ENCODE data around the gene OR4F15.

DNA sequence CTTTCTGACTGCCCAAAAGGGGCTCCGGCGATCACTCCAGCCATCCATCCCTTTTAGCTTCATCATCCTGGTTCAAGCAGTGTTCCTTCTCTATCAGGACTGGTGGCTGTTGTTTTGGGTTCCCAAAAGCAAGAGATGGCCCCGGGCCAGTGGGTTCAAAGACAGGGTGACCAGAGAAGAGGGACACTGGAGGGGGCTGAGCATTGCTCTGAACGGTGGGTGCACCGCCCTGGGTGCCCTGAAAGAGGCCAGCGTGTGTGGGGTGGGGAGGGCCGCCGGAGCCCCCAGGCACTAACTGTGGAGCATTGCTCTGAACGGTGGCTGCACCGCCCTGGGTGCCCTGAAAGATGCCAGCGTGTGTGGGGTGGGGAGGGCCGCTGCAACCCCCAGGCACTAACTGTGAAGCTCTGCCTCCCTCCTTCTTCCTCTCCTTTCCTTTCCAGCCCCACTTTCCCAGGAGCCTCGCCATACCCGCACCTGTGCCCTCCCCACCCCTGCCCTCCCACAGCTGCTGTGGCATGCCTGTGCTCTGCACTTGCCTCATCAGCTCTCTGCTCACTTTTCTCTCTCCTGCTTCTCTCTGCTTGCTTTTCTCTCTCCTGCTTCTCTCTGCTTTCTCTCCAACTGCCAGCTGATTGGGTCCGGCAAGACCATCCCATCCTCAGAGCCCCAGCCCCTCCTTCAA is 46.1 kb upstream of the OR4F15 start:
- TF ChIP-seq RAD21 (IDR thresholded peaks at IDR 0.05; ENCODE audit: low read length) (no peak), NFE2L2 (IDR thresholded peaks at IDR 0.05; ENCODE audit: low read depth, low read length) (no peak), RCOR1 (IDR thresholded peaks at IDR 0.05; ENCODE audit: insufficient replicate concordance, low read length) (no peak), CEBPB (IDR thresholded peaks at IDR 0.05; ENCODE audit: low read depth, low read length) (no peak), MAZ (IDR thresholded peaks at IDR 0.05; ENCODE audit: borderline replicate concordance, low read depth, low read length) (no peak), POLR2A (IDR thresholded peaks at IDR 0.05; ENCODE audit: low read depth, low read length) (no peak), RFX5 (IDR thresholded peaks at IDR 0.05; ENCODE audit: low read depth, low read length) (no peak)
- TF ChIP-seq, protein P1, sequence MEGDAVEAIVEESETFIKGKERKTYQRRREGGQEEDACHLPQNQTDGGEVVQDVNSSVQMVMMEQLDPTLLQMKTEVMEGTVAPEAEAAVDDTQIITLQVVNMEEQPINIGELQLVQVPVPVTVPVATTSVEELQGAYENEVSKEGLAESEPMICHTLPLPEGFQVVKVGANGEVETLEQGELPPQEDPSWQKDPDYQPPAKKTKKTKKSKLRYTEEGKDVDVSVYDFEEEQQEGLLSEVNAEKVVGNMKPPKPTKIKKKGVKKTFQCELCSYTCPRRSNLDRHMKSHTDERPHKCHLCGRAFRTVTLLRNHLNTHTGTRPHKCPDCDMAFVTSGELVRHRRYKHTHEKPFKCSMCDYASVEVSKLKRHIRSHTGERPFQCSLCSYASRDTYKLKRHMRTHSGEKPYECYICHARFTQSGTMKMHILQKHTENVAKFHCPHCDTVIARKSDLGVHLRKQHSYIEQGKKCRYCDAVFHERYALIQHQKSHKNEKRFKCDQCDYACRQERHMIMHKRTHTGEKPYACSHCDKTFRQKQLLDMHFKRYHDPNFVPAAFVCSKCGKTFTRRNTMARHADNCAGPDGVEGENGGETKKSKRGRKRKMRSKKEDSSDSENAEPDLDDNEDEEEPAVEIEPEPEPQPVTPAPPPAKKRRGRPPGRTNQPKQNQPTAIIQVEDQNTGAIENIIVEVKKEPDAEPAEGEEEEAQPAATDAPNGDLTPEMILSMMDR (conservative IDR thresholded peaks at IDR 0.05; ENCODE audit: low read depth, low read length), result no peak

Measured in IMR-90 (cell line).